22Rv1 (cell line): ENCODE results near the gene SH3PXD2A.

Source experiments
- H3K27ac ChIP-seq: fragments of 450-650 bp; 2 replicates; pipeline ENCODE4 v1.5.1; 2017
- CTCF ChIP-seq: fragments of 450-650 bp; IDR thresholded peaks from 2 replicates; pipeline ENCODE4 v1.5.1; 2017; ENCODE audit warnings: mild to moderate bottlenecking
- ZFX ChIP-seq: fragments of 450-650 bp; IDR thresholded peaks from 2 replicates; pipeline ENCODE4 v1.6.1; 2017; ENCODE audit warnings: antibody characterized with exemption, borderline replicate concordance

SH3PXD2A gene

GRCh38 chr10:103602028-103602851 lies 253.1 kb downstream of the SH3PXD2A start:
- TF ChIP-seq CTCF (no peak), ZFX (no peak)
- no peak overlapping the region for H3K27ac ChIP-seq

GRCh38 chr10:103600956-103601569 lies 254.3 kb downstream of the SH3PXD2A start:
- H3K27ac ChIP-seq: no peak overlapping the region
- TF ChIP-seq CTCF: no peak
- no peak for TF ChIP-seq ZFX

GRCh38 chr10:103600325-103600724 lies 255.1 kb downstream of the SH3PXD2A start:
- H3K27ac ChIP-seq: no peak overlapping the region
- TF ChIP-seq CTCF: no peak
- TF ChIP-seq ZFX: no peak

- no peak overlapping the region for H3K27ac ChIP-seq
- TF ChIP-seq ZFX (no peak), CTCF (no peak)
These were observed 255.5 kb downstream of the SH3PXD2A start for GRCh38 chr10:103599907-103600306.

GRCh38 chr10:103599211-103599610 lies 256.2 kb downstream of the SH3PXD2A start:
- no peak overlapping the region for H3K27ac ChIP-seq
- TF ChIP-seq CTCF (no peak), ZFX (no peak)

GRCh38 chr10:103598654-103599115 lies 256.7 kb downstream of the SH3PXD2A start:
- peak; percentile 88 for TF ChIP-seq CTCF
- TF ChIP-seq ZFX: no peak

GRCh38 chr10:103597003-103597402 lies 258.4 kb downstream of the SH3PXD2A start:
- H3K27ac ChIP-seq: no peak overlapping the region
- no peak for TF ChIP-seq CTCF
- no peak for TF ChIP-seq ZFX

More at GRCh38 chr10:103598654-103599115, 256.7 kb downstream of the SH3PXD2A start:
- no peak overlapping the region for H3K27ac ChIP-seq
